GM04503 (cell line): ENCODE data around the gene SERPIND1.
"Not testable (repeated sequence)": the region's sequence is repeated elsewhere in the genome, so short reads cannot be mapped to it uniquely, and the experiment has no call there.

ENCODE experiments used
- DNase-seq: peaks from one replicate; pipeline ENCODE4 v3.0.0-alpha.2; 2012; ENCODE audit warnings: low read depth

SERPIND1 gene, protein sequence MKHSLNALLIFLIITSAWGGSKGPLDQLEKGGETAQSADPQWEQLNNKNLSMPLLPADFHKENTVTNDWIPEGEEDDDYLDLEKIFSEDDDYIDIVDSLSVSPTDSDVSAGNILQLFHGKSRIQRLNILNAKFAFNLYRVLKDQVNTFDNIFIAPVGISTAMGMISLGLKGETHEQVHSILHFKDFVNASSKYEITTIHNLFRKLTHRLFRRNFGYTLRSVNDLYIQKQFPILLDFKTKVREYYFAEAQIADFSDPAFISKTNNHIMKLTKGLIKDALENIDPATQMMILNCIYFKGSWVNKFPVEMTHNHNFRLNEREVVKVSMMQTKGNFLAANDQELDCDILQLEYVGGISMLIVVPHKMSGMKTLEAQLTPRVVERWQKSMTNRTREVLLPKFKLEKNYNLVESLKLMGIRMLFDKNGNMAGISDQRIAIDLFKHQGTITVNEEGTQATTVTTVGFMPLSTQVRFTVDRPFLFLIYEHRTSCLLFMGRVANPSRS

GRCh38 chr22:20773793-20774212, at the start of gene SERPIND1:
Gene SERPIND1, plus strand, starts transcription at chr22:20774113. Its CDS starts 5,200 bp downstream, at chr22:20779313.
- DNase-seq, result no peak

DNA sequence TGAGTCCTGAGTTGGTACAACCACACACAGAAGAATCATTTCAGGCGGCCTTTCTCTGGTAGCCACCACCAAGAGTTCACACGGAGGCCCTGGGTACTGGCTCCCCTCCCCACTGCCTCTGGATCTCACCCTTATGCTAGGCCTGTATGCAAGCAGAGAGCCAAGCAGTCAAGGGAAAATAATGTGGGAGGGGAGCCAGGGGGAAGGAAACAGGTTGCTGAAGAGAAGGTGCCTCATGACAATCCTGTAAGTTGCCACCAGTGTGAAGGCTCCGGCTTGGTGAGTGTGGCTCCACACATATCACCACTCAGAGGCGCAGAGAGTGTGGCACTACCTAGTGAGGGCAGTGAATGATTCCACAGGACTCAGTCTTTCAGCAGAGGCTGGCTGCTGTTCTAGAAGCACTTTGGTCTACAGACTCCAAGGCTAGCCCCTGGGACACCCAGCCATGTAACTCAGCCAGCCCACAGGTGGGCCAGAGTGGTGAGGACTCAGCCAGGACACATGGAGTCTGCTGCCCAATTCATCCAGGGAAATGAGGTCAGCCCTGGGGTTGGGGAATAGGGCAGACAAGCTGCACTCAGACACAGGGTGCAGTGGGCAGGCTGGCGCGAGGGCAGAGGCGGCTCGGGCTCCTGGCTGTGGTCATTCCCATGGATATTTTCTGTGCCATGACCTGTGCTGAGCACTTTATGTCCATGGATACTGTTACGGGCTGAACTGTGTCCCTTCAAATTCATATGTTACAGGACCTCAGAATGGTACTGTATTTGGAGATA, 49.0 kb upstream of the SERPIND1 start:
- DNase-seq, result no peak

- peak; percentile 4 for DNase-seq
Observed at GRCh38 chr22:20725987-20726558, 47.8 kb upstream of the SERPIND1 start.

DNA sequence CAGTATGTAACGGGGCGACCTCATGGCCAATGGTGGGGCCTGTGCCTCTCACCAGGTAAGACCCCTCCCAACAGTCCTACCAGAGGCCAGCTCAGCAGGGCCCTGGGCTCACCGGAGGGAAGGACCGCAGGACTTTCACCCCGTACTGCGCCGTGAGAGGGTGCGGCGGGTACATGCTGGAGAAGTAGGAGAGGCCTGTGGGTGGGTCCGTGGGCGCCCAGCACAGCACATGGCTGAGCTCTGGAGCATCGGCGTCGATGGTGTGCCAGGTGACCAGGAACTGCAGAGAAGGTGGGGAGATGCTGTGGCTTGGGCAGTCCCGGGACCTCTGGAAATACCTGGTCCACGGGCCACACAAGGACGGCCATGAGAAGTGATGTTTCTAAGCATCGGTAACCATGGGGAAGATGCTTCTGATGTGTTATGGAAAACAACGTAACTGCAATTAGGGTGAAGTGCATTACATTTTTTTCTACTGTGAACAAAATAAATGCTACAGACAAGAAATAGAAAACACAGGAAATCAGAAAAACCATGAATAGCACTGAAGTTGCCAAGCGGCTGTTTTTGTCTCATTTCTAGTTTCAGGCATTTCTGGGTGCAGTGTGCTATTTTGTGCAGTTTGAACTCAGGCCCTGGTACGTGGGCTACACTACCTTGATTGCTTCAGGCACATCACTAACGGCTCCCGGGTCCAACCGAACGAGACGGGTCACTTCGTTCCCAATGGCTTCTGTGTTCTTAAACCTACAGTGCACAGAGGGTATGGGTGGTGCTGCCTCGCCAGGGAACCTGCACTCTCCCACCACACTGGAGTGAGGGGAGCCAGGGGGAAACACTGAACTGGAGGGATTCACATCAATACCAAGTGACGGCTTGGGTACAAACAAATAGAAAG, 46.5 kb upstream of the SERPIND1 start:
- no peak for DNase-seq

GRCh38 chr22:20728523-20729190, 45.3 kb upstream of the SERPIND1 start:
- DNase-seq, result no peak

DNA sequence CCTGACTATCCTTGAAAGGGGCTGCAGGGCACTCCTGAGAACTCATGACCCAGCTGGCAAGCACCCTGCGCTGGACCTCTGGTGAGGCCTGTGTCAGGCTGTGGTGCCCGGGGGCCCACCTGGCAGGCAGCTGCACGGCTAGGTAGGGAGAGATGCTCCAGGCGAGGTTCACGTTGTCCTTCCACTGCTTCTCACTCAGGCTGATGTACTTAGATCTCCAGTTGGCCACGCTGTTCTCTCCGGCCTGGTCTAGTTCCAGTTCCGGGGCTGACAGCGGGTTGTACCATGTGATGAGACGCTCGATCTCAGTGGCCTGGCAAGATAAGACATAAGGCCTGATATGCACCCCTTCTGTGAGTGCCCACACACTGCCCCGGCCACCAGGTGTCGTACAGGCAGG, 44.7 kb upstream of the SERPIND1 start:
- no peak for DNase-seq

DNA sequence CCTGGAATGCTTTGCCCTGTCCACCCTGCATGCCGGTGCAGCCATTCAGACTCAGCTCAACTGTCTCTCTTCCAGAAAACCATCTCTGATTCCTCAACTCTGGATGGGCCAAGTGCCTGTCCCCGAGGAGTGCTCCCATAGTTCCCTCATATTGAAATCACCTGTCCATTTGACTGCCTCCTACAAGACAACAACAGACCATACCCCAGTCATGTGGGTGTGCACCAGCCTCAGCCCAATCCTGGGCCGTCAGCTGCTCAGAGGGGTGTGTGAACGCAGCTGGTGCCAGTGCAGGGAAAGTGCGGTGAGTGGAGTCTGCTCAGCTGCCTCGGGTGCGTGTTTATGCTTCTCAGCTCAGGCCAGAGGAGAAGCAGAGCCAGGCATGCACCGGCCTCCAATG, 41.5 kb upstream of the SERPIND1 start:
- DNase-seq, result not testable (repeated sequence)

DNA sequence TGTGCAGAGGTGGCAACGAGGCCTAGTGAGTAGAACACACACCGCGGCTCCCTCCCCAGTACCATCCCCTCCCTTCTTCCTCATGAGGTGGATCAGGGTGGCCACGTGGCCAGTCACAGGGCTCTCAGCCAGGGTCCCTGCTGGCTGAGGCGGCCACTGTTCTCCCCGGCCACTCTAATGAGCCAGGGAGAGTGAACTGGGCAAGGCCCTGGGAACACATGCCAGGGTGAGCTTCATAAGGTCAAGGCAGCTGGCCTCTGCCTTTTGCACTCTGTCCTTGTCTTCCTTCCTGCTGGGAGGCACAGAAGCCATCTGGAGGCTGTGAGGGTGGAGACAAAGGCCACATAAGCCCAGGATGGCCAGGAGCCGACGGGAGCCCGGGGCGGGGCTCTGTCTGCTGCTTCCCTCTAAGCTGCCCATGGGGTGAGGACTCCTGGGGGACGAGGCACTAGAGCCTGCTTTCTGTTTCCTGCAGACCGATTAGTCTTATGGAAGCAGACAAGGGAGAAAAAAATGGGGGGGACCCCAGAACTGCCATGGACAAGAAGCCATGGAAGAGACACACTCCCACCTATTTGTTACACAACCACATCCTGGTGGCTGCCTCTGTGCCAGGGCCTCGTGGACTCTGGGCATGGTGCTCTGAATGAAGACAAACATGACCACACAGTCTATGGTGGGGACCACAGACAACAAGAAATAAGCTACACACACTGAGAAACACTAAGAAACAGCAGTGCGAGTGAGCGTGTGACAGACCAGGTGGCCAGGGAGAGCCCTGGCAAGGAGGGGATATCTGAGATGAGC, 38.4 kb upstream of the SERPIND1 start:
- DNase-seq, result not testable (repeated sequence)

DNA sequence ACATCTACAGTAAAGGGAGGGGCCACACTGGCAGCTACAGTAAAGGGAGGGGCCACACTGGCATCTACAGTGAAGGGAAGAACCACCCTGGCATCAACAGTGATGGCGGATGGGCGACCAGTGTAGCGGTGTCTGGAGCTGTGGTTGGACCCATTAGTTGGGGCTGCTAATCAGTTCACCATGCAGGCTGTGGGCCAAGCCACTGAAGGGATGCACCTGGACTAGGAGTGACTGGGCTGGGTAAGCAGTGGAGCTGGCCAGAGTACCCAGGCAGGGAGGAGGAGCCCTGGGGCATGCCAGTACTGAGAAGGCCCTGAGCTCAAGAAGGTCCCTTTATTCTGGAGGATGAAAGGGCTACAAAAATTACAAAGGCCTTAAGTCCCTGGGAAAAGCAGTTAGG, 37.0 kb upstream of the SERPIND1 start:
- DNase-seq, result not testable (repeated sequence)

DNA sequence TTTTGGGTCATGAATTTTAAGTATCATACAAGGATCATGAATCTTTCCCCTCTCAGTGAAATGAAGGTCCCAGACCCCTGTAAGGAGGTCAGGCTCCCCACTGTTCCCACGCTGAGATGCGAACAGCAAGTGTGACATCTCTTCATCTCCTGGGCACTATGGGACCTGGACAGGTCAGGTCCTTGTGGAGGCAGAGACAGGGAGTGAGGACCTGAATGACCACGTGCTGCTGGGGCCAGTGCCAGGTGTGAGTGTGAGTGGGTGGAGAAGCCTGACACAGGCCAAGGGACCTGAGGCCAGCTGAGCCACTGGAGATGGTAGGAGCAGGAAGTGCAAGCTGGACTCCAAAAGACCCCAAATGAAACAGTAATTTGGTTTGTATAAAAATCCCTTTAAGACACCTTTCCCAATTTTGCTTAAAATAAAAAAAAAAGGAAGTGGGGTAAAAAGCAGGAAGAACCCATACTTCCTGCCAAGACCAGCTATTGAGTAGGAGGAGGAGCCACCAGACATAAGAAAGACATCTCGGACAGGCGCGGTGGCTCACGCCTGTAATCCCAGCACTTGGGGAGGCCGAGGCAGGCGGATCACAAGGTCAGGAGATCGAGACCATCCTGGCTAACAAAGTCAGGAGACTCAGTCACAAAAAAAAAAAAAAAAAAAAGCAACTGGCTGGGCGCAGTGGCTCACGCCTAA, 35.4 kb upstream of the SERPIND1 start:
- no peak for DNase-seq

GRCh38 chr22:20740222-20740951, 33.5 kb upstream of the SERPIND1 start:
- no peak for DNase-seq

- DNase-seq, result no peak
Observed at GRCh38 chr22:20741008-20741633, 32.8 kb upstream of the SERPIND1 start.

- DNase-seq, result no peak
Observed at GRCh38 chr22:20741634-20742581, 32.0 kb upstream of the SERPIND1 start.

- DNase-seq, result no peak
Observed at GRCh38 chr22:20742764-20743163, 31.1 kb upstream of the SERPIND1 start.

DNA sequence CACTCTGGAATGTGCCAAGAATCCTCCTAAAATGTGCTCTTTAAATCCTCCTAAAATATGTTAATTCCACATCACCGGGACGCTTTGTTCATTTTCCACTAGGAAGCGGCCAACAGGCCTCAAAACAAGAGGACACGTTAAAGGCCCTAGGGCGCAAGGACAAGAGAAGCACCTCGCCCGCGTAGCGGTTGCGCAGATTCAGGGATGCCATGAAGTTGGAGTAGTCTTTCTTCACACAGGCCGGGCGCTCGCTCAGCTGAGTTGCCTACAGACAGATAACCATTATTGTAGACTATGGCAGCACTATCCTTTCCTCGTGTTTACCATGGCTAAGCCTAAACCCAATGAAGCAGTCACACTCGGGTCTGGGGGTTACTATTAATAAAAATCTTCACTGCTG, 29.5 kb upstream of the SERPIND1 start:
- no peak for DNase-seq

GRCh38 chr22:20745119-20745518, 28.8 kb upstream of the SERPIND1 start:
- no peak for DNase-seq
